Activated naive CD4-positive, alpha-beta T cell treated with anti-CD3 and anti-CD28 coated beads for 36 hours (primary cell): ENCODE results near the gene RASA2. TPM values are rescaled to one million over a fixed set of nuclear protein-coding genes. Genes with fewer than 3 reads are reported as not detected.

ENCODE experiments used
- CTCF ChIA-PET: fragments of 350-600 bp; sonication (Branson Sonifier 250); formaldehyde crosslinking; loops from one replicate; lab custom pipeline; 2021; ENCODE audit warnings: antibody characterized with exemption; lab: Charles Lee
- DNase-seq: peaks from one replicate; pipeline ENCODE4 v3.0.0-alpha.2; 2020
- H3K27ac Mint-ChIP-seq: one replicate; pipeline ENCODE4 v1.8.0; 2021; ENCODE audit warnings: mild to moderate bottlenecking, mixed read lengths
- H3K27me3 Mint-ChIP-seq: one replicate; pipeline ENCODE4 v1.8.0; 2021; ENCODE audit warnings: low read depth, mixed read lengths
- H3K36me3 Mint-ChIP-seq: one replicate; pipeline ENCODE4 v1.8.0; 2021; ENCODE audit warnings: low read depth, mixed read lengths
- H3K4me1 Mint-ChIP-seq: one replicate; pipeline ENCODE4 v1.8.0; 2021; ENCODE audit warnings: low read depth, mixed read lengths
- H3K4me3 Mint-ChIP-seq: one replicate; pipeline ENCODE4 v1.8.0; 2021; ENCODE audit warnings: mild to moderate bottlenecking, moderate library complexity, mixed read lengths
- H3K9me3 Mint-ChIP-seq: one replicate; pipeline ENCODE4 v1.8.0; 2021; ENCODE audit warnings: mixed read lengths
- intact Hi-C: fragments of 100-400 bp; cut with micrococcal nuclease; formaldehyde crosslinking; loops from one replicate; pipeline ENCODE4 v1.15.1; 2023
- total RNA-seq, 2 experiments: library from RNA; stranded (reverse); gene quantifications; one replicate each; pipeline ENCODE4 v1.2.3, GENCODE V29; 2021

RASA2 gene
- total RNA-seq, 2 experiments from 2014 or later, result 24.0 to 27.5 TPM

DNA sequence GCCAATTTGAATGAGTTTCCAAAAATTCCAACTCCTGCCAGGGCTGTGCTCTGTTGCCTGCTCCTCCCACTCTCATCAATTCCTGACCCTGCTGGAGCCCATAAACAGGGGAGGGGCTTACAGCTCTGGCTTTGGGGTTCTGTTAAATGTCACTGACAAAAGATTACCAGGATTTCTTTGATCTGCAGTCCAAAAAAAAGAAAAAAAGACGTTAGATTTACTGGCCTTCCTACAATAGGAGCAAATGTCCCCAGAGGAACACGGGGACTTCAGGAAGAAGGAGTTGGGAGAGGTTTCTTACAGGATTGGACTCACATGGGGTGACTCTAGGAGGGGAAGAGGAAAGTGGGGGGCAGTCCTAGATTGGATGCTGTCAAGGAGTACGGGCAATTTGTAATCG is 167.0 kb downstream of the RASA2 start:
- no peak overlapping the region for H3K4me3 Mint-ChIP-seq

DNA sequence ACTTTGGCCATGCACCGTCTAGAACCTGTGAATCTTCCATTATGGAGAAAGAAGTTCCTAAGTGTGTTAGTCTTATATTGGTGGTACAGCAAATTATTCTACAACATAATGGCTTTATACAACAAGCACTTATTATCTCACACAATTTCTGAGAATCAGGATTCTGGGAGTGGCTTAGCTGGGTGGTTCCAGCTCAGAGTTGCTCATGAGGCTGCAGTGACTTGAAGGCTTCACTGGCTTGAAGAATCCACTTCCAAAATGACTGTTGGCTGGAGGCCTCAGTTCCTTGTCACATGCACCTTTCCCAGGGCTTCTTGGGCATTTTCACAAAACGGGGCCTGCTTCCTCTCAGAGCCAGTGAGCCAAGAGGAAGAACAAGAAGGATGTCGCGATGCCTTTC is 169.0 kb downstream of the RASA2 start:
- Mint-ChIP-seq H3K27ac (no peak overlapping the region), H3K4me3 (no peak overlapping the region), H3K27me3 (peaks cover 34% of the 10 kb centered on the region), H3K36me3 (no peaks in the 10 kb centered on the region), H3K9me3 (no peaks in the 10 kb centered on the region), H3K4me1 (peaks cover 6% of the 10 kb centered on the region)
- CTCF ChIA-PET, result no interaction called here
- intact Hi-C loops, result no loop called here
- DNase-seq, result no peak

More for the DNA sequence above, 167.0 kb downstream of the RASA2 start:
- no peaks in the 10 kb centered on the region for H3K9me3 Mint-ChIP-seq
- no peaks in the 10 kb centered on the region for H3K36me3 Mint-ChIP-seq
- no peaks in the 10 kb centered on the region for H3K4me1 Mint-ChIP-seq
- H3K27ac Mint-ChIP-seq, result no peak overlapping the region
- no peak for DNase-seq
- intact Hi-C loops, result no loop called here
- CTCF ChIA-PET, result no interaction called here
- H3K27me3 Mint-ChIP-seq, result peaks cover 17% of the 10 kb centered on the region

- CTCF ChIA-PET, result no interaction called here
- peaks cover 6% of the 10 kb centered on the region for H3K4me1 Mint-ChIP-seq
- H3K27me3 Mint-ChIP-seq, result peaks cover 39% of the 10 kb centered on the region
- intact Hi-C loops, result no loop called here
- no peak for DNase-seq
- no peak overlapping the region for H3K4me3 Mint-ChIP-seq
- no peaks in the 10 kb centered on the region for H3K9me3 Mint-ChIP-seq
- no peaks in the 10 kb centered on the region for H3K36me3 Mint-ChIP-seq
- H3K27ac Mint-ChIP-seq, result no peak overlapping the region
Measured at GRCh38 chr3:141656771-141657170, 169.9 kb downstream of the RASA2 start.

GRCh38 chr3:141657516-141657915 is 170.7 kb downstream of the RASA2 start:
- peaks cover 43% of the 10 kb centered on the region for H3K27me3 Mint-ChIP-seq
- CTCF ChIA-PET, result interaction anchor here (1.4 kb wide), 1 partner anchor 12 kb away, joined by 4 read pairs; no protein-coding TSS in a partner anchor
- no peak for DNase-seq

GRCh38 chr3:141659821-141660613 is 173.2 kb downstream of the RASA2 start:
- no peaks in the 10 kb centered on the region for H3K9me3 Mint-ChIP-seq
- no peak overlapping the region for H3K27ac Mint-ChIP-seq
- DNase-seq, result peak; percentile 14
- no peaks in the 10 kb centered on the region for H3K36me3 Mint-ChIP-seq
- intact Hi-C loops, result no loop called here
- peaks cover 6% of the 10 kb centered on the region for H3K4me1 Mint-ChIP-seq
- peaks cover 51% of the 10 kb centered on the region for H3K27me3 Mint-ChIP-seq
- peak overlapping the region; percentile 70 for H3K4me3 Mint-ChIP-seq
- CTCF ChIA-PET, result interaction anchor here (0.9 kb wide), 1 partner anchor 253 kb away, joined by 3 read pairs; no protein-coding TSS in a partner anchor

More at GRCh38 chr3:141657516-141657915, 170.7 kb downstream of the RASA2 start:
- Mint-ChIP-seq H3K4me1 (peaks cover 6% of the 10 kb centered on the region), H3K9me3 (no peaks in the 10 kb centered on the region), H3K4me3 (no peak overlapping the region), H3K27ac (no peak overlapping the region), H3K36me3 (no peaks in the 10 kb centered on the region)
- intact Hi-C loops, result no loop called here

DNA sequence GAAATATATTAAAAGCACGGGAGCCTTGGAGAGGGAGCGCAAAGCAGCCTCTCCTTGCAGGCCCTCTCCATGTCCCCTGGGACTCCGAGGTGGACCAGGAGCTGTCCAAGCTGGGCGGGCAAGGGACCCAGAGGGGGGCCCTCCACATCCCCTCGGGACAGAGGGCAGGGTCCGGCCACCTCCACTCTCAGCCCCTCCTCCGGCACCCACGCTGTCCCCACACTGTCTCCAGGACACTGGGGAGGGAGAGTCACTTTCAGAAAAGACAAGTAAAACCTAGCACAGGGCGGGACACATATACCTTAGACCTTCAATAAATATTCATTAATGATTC is 173.8 kb downstream of the RASA2 start:
- Mint-ChIP-seq H3K4me3 (no peak overlapping the region), H3K27me3 (peaks cover 51% of the 10 kb centered on the region), H3K27ac (no peak overlapping the region), H3K36me3 (no peaks in the 10 kb centered on the region), H3K4me1 (peaks cover 6% of the 10 kb centered on the region), H3K9me3 (no peaks in the 10 kb centered on the region)
- intact Hi-C loops, result no loop called here
- no peak for DNase-seq
- CTCF ChIA-PET, result interaction anchor here (0.9 kb wide), 1 partner anchor 252 kb away, joined by 3 read pairs; no protein-coding TSS in a partner anchor

GRCh38 chr3:141661229-141662196 is 174.7 kb downstream of the RASA2 start:
- no peaks in the 10 kb centered on the region for H3K9me3 Mint-ChIP-seq
- intact Hi-C loops, result no loop called here
- CTCF ChIA-PET, result no interaction called here
- H3K4me1 Mint-ChIP-seq, result peaks cover 6% of the 10 kb centered on the region
- no peaks in the 10 kb centered on the region for H3K36me3 Mint-ChIP-seq
- peaks cover 51% of the 10 kb centered on the region for H3K27me3 Mint-ChIP-seq
- H3K27ac Mint-ChIP-seq, result no peak overlapping the region
- DNase-seq, result no peak
- H3K4me3 Mint-ChIP-seq, result no peak overlapping the region

GRCh38 chr3:141663993-141664392 is 177.2 kb downstream of the RASA2 start:
- Mint-ChIP-seq H3K27ac (no peak overlapping the region), H3K4me1 (peaks cover 6% of the 10 kb centered on the region), H3K4me3 (no peak overlapping the region), H3K27me3 (peaks cover 32% of the 10 kb centered on the region), H3K36me3 (peaks cover 2% of the 10 kb centered on the region), H3K9me3 (peaks cover 2% of the 10 kb centered on the region)
- no peak for DNase-seq
- intact Hi-C loops, result no loop called here
- CTCF ChIA-PET, result interaction anchor here (0.6 kb wide), 1 partner anchor 28 kb away, joined by 3 read pairs; no protein-coding TSS in a partner anchor

Other genes starting within 250 kb of the RASA2 start
- 10 to 100 TPM; 16.3 to 18.6 TPM for gene ZBTB38, start 118.5 kb upstream of the RASA2 start, total RNA-seq